HL-60 (cell line): ENCODE results near the gene SETBP1.

Experiments used
- DNase-seq, 2 experiments: peaks; one replicate each; pipeline ENCODE4 v3.0.0-alpha.2; 2010 to 2020; ENCODE audit warnings: low read depth in 1 of 2, low spot score in 1 of 2
- H3K27ac ChIP-seq: fragments of 250-450 bp; sonication (Bioruptor Pico); replicated peaks from 2 replicates; pipeline ENCODE4 v1.5.1; 2020; ENCODE audit warnings: mild to moderate bottlenecking, moderate library complexity
- H3K27me3 ChIP-seq: fragments of 250-450 bp; sonication (Bioruptor Pico); 2 replicates; pipeline ENCODE4 v1.5.1; 2021; ENCODE audit warnings: mild to moderate bottlenecking, moderate library complexity; ENCODE audit not compliant: insufficient read depth, poor library complexity, severe bottlenecking
- H3K4me3 ChIP-seq: replicated peaks from 2 replicates; pipeline ENCODE4 v1.5.1; 2011; ENCODE audit warnings: mild to moderate bottlenecking, control low read depth, low read length; ENCODE audit not compliant: insufficient read depth
- GABPA ChIP-seq: IDR thresholded peaks from 2 replicates; pipeline ENCODE4 v1.6.1; 2012; ENCODE audit warnings: low read depth
- POLR2AphosphoS5 ChIP-seq: IDR thresholded peaks from 2 replicates; pipeline ENCODE4 v1.6.1; 2012; ENCODE audit warnings: low read depth
- SPI1 ChIP-seq: IDR thresholded peaks from 2 replicates; pipeline ENCODE4 v1.6.1; 2012; ENCODE audit warnings: low read depth, mild to moderate bottlenecking, borderline replicate concordance
- TF ChIP-seq, protein P1 (sequence below): IDR thresholded peaks from 2 replicates; pipeline ENCODE4 v1.6.1; 2012; ENCODE audit warnings: low read depth; ENCODE audit not compliant: insufficient replicate concordance
- TF ChIP-seq, protein P2 (sequence below): IDR thresholded peaks from one replicate; pipeline ENCODE4 v1.5.1; 2011; ENCODE audit warnings: low read length, control low read depth, inconsistent platforms; ENCODE audit not compliant: insufficient read depth

The SETBP1 gene

DNA sequence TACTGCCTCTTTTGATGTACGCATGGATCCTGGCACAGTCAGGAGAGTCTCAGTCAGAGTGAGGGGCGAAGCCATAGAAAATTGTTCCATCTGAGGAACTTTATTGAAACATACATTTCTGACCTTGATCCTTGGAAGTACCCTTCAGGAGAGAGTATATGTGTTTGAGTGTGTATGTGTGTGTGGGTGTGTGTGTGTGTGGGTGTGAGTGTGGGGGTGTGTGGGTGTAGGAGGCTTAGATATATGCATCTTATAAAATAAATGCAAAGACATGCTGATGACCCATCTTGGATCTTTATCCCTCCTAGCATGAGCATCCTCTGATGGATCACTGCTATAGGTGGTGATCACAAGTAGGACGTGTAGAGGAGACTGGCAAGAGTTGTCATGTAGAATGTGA is 93.5 kb downstream of the SETBP1 start:
- no peak for DNase-seq
- Histone ChIP-seq H3K27ac (no peak overlapping the region), H3K4me3 (no peak overlapping the region), H3K27me3 (peaks cover 2% of the 10 kb centered on the region)
- no peak for TF ChIP-seq GABPA
- TF ChIP-seq SPI1: no peak
- TF ChIP-seq, protein P1, sequence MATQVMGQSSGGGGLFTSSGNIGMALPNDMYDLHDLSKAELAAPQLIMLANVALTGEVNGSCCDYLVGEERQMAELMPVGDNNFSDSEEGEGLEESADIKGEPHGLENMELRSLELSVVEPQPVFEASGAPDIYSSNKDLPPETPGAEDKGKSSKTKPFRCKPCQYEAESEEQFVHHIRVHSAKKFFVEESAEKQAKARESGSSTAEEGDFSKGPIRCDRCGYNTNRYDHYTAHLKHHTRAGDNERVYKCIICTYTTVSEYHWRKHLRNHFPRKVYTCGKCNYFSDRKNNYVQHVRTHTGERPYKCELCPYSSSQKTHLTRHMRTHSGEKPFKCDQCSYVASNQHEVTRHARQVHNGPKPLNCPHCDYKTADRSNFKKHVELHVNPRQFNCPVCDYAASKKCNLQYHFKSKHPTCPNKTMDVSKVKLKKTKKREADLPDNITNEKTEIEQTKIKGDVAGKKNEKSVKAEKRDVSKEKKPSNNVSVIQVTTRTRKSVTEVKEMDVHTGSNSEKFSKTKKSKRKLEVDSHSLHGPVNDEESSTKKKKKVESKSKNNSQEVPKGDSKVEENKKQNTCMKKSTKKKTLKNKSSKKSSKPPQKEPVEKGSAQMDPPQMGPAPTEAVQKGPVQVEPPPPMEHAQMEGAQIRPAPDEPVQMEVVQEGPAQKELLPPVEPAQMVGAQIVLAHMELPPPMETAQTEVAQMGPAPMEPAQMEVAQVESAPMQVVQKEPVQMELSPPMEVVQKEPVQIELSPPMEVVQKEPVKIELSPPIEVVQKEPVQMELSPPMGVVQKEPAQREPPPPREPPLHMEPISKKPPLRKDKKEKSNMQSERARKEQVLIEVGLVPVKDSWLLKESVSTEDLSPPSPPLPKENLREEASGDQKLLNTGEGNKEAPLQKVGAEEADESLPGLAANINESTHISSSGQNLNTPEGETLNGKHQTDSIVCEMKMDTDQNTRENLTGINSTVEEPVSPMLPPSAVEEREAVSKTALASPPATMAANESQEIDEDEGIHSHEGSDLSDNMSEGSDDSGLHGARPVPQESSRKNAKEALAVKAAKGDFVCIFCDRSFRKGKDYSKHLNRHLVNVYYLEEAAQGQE: no peak
- TF ChIP-seq, protein P2, sequence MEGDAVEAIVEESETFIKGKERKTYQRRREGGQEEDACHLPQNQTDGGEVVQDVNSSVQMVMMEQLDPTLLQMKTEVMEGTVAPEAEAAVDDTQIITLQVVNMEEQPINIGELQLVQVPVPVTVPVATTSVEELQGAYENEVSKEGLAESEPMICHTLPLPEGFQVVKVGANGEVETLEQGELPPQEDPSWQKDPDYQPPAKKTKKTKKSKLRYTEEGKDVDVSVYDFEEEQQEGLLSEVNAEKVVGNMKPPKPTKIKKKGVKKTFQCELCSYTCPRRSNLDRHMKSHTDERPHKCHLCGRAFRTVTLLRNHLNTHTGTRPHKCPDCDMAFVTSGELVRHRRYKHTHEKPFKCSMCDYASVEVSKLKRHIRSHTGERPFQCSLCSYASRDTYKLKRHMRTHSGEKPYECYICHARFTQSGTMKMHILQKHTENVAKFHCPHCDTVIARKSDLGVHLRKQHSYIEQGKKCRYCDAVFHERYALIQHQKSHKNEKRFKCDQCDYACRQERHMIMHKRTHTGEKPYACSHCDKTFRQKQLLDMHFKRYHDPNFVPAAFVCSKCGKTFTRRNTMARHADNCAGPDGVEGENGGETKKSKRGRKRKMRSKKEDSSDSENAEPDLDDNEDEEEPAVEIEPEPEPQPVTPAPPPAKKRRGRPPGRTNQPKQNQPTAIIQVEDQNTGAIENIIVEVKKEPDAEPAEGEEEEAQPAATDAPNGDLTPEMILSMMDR: no peak
- TF ChIP-seq POLR2AphosphoS5: no peak

DNA sequence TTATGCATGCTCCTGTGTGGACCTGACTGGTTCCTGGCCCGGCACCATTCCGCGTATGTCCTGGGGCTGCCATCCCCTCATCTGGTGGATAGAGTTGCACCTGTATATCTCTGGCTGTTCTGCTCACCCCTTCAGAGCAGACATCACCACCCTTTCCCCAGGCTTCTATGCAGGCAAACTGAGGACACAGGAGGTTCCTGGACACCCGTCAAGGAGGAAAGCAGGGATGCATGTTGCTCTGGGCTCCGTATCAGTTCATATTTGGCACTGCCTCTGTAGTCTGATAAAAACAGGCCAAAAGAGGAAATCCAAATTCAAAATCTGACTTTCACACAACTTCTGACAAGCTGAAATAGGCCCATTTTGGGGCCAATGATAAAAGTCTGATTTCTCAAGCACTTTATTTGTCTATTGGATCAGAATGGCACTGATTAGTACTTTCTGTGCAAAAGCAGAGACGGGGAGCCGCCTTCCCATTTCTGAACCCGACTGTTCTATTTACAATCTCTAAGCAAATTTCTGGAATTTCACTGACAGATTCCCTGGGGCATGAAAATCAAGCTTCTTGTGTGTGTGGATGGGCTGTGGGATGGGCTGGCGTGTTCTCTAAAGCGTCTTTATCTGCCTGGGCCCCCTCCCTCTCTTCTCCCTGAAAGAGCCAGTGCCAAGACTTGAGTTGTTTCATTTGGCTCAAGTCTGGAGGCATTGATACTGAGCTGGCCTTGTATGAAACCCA is 96.9 kb downstream of the SETBP1 start:
- H3K27ac ChIP-seq: no peak overlapping the region
- peaks cover 2% of the 10 kb centered on the region for H3K27me3 ChIP-seq
- no peak overlapping the region for H3K4me3 ChIP-seq
- no peak for DNase-seq
- no peak for TF ChIP-seq GABPA
- no peak for TF ChIP-seq SPI1
- TF ChIP-seq, protein P1: no peak

DNA sequence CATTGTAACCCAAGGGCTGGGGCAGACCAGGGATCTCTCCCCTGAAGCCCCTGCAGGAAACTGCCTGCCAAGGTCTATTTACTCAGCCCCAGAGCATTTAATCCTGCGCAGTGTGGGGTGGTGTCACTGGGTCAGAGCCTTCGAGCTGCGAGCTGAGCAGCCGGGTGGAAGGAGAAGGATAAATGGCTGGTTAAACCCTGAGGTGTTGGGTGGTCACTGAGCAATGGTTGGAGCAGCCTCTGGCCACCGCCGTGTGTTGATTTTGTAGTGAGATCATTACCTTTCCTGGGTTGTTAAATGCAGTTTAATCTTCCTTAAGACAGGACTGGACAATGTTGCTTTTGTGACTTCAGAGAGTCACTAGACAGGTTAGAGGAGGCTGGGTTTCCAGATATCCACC is 98.1 kb downstream of the SETBP1 start:
- H3K27ac ChIP-seq: no peak overlapping the region
- no peak overlapping the region for H3K4me3 ChIP-seq
- TF ChIP-seq GABPA (no peak), POLR2AphosphoS5 (no peak), SPI1 (no peak)
- TF ChIP-seq, protein P2: no peak
- TF ChIP-seq, protein P1: no peak
- H3K27me3 ChIP-seq: peaks cover 2% of the 10 kb centered on the region
- DNase-seq: no peak
